T-helper 1 cell treated with Interleukin-12 subunit alpha and Interleukin-12 subunit beta and Interleukin-4 antibody, amounts not matched to agents 30 μg/mL and 1 μg/mL, for 36 hours (primary cell): Measurements from ENCODE around the gene ZCCHC7.

Source experiments
- H3K27ac Mint-ChIP-seq: one replicate; pipeline ENCODE4 v1.8.0; 2021; ENCODE audit warnings: mild to moderate bottlenecking, mixed read lengths
- H3K27me3 Mint-ChIP-seq: one replicate; pipeline ENCODE4 v1.8.0; 2021; ENCODE audit warnings: low read depth, mixed read lengths
- H3K36me3 Mint-ChIP-seq: one replicate; pipeline ENCODE4 v1.8.0; 2021; ENCODE audit warnings: low read depth, mixed read lengths
- H3K4me1 Mint-ChIP-seq: one replicate; pipeline ENCODE4 v1.8.0; 2021; ENCODE audit warnings: low read depth, mixed read lengths
- H3K4me3 Mint-ChIP-seq: one replicate; pipeline ENCODE4 v1.8.0; 2021; ENCODE audit warnings: mild to moderate bottlenecking, moderate library complexity, mixed read lengths
- H3K9me3 Mint-ChIP-seq: one replicate; pipeline ENCODE4 v1.8.0; 2021; ENCODE audit warnings: mixed read lengths

ZCCHC7 gene

DNA sequence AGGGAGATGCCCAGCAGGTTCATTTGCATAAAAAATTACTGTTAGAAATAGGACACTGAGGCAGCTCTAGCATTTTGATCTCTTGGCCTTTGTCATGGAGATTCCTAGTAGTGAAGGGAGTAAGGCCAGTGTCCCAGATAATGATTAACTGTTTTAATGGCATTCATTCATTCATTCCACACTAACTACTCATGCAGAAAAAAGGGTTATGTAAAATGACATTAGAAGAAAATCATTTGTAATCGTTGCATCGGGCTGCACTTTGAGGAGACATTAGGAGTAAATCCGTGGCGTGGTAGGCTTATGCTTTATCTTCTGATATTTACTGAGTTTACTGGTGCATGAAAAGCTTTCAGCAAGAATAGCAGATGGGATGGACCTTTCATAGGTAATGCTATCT is 219.5 kb downstream of the ZCCHC7 start:
- Mint-ChIP-seq H3K27me3 (no peaks in the 10 kb centered on the region), H3K36me3 (no peaks in the 10 kb centered on the region), H3K27ac (no peak overlapping the region), H3K4me1 (no peaks in the 10 kb centered on the region), H3K4me3 (no peak overlapping the region), H3K9me3 (no peaks in the 10 kb centered on the region)

DNA sequence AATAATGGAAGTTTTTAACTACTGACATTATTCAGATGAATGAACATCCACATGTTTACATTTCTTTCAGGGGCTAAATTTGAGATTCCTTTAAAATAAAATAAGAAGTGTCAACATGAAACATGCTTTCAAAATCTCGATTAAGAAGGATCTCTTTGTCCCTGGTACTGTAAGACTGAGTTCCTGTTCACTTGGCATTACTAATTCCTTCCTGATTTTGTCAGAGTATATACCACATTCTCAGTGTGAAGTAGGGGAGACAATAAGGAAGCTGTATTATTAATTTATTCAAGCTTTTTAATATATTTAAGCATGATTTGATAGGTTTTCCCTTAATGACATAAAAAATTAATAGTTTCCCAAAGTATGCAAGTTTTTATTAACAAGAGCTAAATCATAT is 220.6 kb downstream of the ZCCHC7 start:
- H3K4me1 Mint-ChIP-seq: no peaks in the 10 kb centered on the region
- no peak overlapping the region for H3K27ac Mint-ChIP-seq
- H3K27me3 Mint-ChIP-seq: no peaks in the 10 kb centered on the region
- H3K4me3 Mint-ChIP-seq: no peak overlapping the region
- no peaks in the 10 kb centered on the region for H3K9me3 Mint-ChIP-seq
- H3K36me3 Mint-ChIP-seq: no peaks in the 10 kb centered on the region

GRCh38 chr9:37341704-37342103 is 221.3 kb downstream of the ZCCHC7 start:
- Mint-ChIP-seq H3K36me3 (no peaks in the 10 kb centered on the region), H3K4me3 (no peak overlapping the region), H3K9me3 (no peaks in the 10 kb centered on the region), H3K4me1 (no peaks in the 10 kb centered on the region), H3K27me3 (no peaks in the 10 kb centered on the region), H3K27ac (no peak overlapping the region)

DNA sequence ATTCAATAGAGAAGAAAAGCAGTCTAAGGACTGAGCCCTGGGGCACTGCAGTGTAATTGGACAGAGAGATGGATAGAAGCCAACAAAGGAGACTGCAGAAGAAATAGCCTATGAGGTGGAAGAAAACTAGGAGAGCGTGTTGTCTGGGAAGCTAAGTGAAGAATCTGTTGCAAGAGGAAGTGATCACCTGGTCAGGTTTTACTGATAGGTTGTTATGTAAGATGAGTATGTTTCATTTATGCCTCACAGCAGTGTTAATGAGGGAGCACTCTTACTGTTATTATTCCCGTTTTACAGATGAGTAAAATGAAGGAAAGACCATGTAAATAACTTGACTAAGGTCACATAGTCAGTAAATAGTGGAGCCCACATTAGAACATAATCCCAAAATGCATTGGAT is 222.1 kb downstream of the ZCCHC7 start:
- Mint-ChIP-seq H3K27me3 (no peaks in the 10 kb centered on the region), H3K36me3 (no peaks in the 10 kb centered on the region), H3K4me3 (no peak overlapping the region), H3K4me1 (no peaks in the 10 kb centered on the region), H3K27ac (no peak overlapping the region), H3K9me3 (no peaks in the 10 kb centered on the region)

GRCh38 chr9:37342895-37343294 is 222.5 kb downstream of the ZCCHC7 start:
- no peak overlapping the region for H3K4me3 Mint-ChIP-seq
- H3K27me3 Mint-ChIP-seq: no peaks in the 10 kb centered on the region
- H3K27ac Mint-ChIP-seq: no peak overlapping the region
- H3K36me3 Mint-ChIP-seq: peaks cover 1% of the 10 kb centered on the region
- H3K4me1 Mint-ChIP-seq: peaks cover 1% of the 10 kb centered on the region
- H3K9me3 Mint-ChIP-seq: no peaks in the 10 kb centered on the region

DNA sequence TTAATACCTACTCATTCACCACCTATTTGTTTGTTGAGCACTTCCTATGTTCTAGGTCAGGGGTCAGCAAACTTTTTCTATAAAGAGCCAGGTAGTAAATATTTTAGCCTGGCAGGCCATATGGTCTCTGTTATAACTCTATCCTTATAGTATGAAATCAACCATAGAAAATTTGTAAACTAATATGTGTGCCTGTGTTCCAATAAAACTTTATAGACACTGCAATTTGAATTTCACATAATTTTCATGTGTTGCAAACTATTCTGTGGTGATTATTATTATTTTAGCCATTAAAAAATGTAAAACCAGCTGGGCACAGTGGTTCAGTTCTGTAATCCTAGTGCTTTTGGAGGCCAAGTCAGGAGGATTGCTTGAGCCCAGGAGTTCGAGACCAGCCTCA is 223.3 kb downstream of the ZCCHC7 start:
- no peak overlapping the region for H3K27ac Mint-ChIP-seq

GRCh38 chr9:37345038-37345437 is 224.7 kb downstream of the ZCCHC7 start:
- H3K27ac Mint-ChIP-seq: no peak overlapping the region
- no peaks in the 10 kb centered on the region for H3K27me3 Mint-ChIP-seq
- peaks cover 2% of the 10 kb centered on the region for H3K4me1 Mint-ChIP-seq
- no peak overlapping the region for H3K4me3 Mint-ChIP-seq
- H3K36me3 Mint-ChIP-seq: peaks cover 2% of the 10 kb centered on the region
- H3K9me3 Mint-ChIP-seq: no peaks in the 10 kb centered on the region

More for the DNA sequence above, 223.3 kb downstream of the ZCCHC7 start:
- Mint-ChIP-seq H3K4me3 (no peak overlapping the region), H3K27me3 (no peaks in the 10 kb centered on the region), H3K36me3 (peaks cover 2% of the 10 kb centered on the region), H3K4me1 (peaks cover 2% of the 10 kb centered on the region), H3K9me3 (no peaks in the 10 kb centered on the region)

DNA sequence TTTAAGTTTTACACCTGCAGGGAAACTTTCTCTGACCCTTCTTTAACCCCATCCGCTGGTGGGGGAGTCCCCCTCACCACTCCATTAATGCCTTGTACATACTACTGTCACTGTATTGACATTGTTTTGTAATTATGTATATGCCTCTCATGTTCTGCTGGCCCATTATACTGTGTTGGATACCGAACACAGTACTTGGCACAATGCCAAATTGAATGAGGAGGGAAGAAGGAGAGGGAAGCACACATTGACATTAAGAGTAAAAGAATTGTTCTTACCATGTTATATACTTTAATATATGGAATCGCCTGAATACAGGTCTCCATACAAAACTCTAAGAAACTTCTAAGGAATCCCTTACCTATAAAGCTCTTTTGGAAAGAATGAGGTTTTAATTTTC is 228.5 kb downstream of the ZCCHC7 start:
- no peaks in the 10 kb centered on the region for H3K27me3 Mint-ChIP-seq
- H3K36me3 Mint-ChIP-seq: peaks cover 13% of the 10 kb centered on the region
- no peaks in the 10 kb centered on the region for H3K9me3 Mint-ChIP-seq
- peaks cover 2% of the 10 kb centered on the region for H3K4me1 Mint-ChIP-seq
- H3K27ac Mint-ChIP-seq: no peak overlapping the region
- no peak overlapping the region for H3K4me3 Mint-ChIP-seq

GRCh38 chr9:37350486-37351190 is 230.3 kb downstream of the ZCCHC7 start:
- H3K27me3 Mint-ChIP-seq: no peaks in the 10 kb centered on the region
- no peak overlapping the region for H3K4me3 Mint-ChIP-seq
- H3K27ac Mint-ChIP-seq: no peak overlapping the region
- H3K36me3 Mint-ChIP-seq: peaks cover 15% of the 10 kb centered on the region
- peaks cover 2% of the 10 kb centered on the region for H3K4me1 Mint-ChIP-seq
- no peaks in the 10 kb centered on the region for H3K9me3 Mint-ChIP-seq

- Mint-ChIP-seq H3K36me3 (peaks cover 18% of the 10 kb centered on the region), H3K4me1 (no peaks in the 10 kb centered on the region), H3K27me3 (no peaks in the 10 kb centered on the region), H3K4me3 (no peak overlapping the region), H3K9me3 (no peaks in the 10 kb centered on the region), H3K27ac (no peak overlapping the region)
Measured at GRCh38 chr9:37353791-37354190, 233.4 kb downstream of the ZCCHC7 start.

- Mint-ChIP-seq H3K36me3 (no peaks in the 10 kb centered on the region), H3K4me3 (no peak overlapping the region), H3K27ac (no peak overlapping the region), H3K27me3 (no peaks in the 10 kb centered on the region), H3K9me3 (no peaks in the 10 kb centered on the region), H3K4me1 (no peaks in the 10 kb centered on the region)
Measured at GRCh38 chr9:37362430-37362829, 242.1 kb downstream of the ZCCHC7 start.

GRCh38 chr9:37363124-37363523 is 242.8 kb downstream of the ZCCHC7 start:
- no peak overlapping the region for H3K27ac Mint-ChIP-seq
- no peaks in the 10 kb centered on the region for H3K4me1 Mint-ChIP-seq
- H3K4me3 Mint-ChIP-seq: no peak overlapping the region
- H3K9me3 Mint-ChIP-seq: no peaks in the 10 kb centered on the region
- no peaks in the 10 kb centered on the region for H3K27me3 Mint-ChIP-seq
- H3K36me3 Mint-ChIP-seq: no peaks in the 10 kb centered on the region

GRCh38 chr9:37364136-37364535 is 243.8 kb downstream of the ZCCHC7 start:
- no peaks in the 10 kb centered on the region for H3K9me3 Mint-ChIP-seq
- H3K27ac Mint-ChIP-seq: no peak overlapping the region
- H3K4me3 Mint-ChIP-seq: no peak overlapping the region
- no peaks in the 10 kb centered on the region for H3K4me1 Mint-ChIP-seq
- H3K36me3 Mint-ChIP-seq: no peaks in the 10 kb centered on the region
- no peaks in the 10 kb centered on the region for H3K27me3 Mint-ChIP-seq

GRCh38 chr9:37364751-37365360 is 244.5 kb downstream of the ZCCHC7 start:
- H3K9me3 Mint-ChIP-seq: no peaks in the 10 kb centered on the region
- no peak overlapping the region for H3K4me3 Mint-ChIP-seq
- no peak overlapping the region for H3K27ac Mint-ChIP-seq
- H3K36me3 Mint-ChIP-seq: no peaks in the 10 kb centered on the region
- no peaks in the 10 kb centered on the region for H3K4me1 Mint-ChIP-seq
- H3K27me3 Mint-ChIP-seq: no peaks in the 10 kb centered on the region

DNA sequence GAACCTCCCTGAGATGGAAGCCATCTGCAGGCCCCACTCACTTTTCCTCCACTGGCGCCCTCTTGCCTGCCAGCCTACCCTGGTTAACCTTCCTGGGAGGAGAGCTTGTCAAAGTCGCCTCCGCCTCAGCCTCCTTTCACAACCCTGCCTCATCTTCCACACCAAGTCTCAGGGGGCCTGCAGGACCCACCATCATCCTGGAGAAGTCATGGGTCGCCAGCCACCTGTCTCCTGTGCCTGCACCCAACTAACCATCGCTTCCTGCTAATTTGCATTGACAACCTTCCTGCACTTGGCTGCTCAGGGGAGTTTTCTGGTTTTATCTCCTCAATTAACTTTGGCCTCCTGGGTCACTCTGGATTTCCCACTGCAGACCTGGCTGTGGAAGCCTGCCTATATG is 249.3 kb downstream of the ZCCHC7 start:
- Mint-ChIP-seq H3K27me3 (no peaks in the 10 kb centered on the region), H3K36me3 (no peaks in the 10 kb centered on the region), H3K4me3 (no peak overlapping the region), H3K9me3 (no peaks in the 10 kb centered on the region), H3K4me1 (peaks cover 2% of the 10 kb centered on the region), H3K27ac (no peak overlapping the region)
